Measurements from ENCODE around the gene CYP2D6.
"Not testable (repeated sequence)": the region's sequence is repeated elsewhere in the genome, so short reads cannot be mapped to it uniquely, and the experiment has no call there.

The CYP2D6 gene

GRCh38 chr22:42130639-42131431, at the start of gene CYP2D6:
Gene CYP2D6, minus strand, starts transcription at chr22:42130810. Its CDS starts 19 bp downstream, at chr22:42130791.
- DNase-seq, result not testable (repeated sequence)

- no peak for DNase-seq
Observed at GRCh38 chr22:42179616-42180015, 49.0 kb upstream of the CYP2D6 start.

GRCh38 chr22:42178910-42179519, 48.4 kb upstream of the CYP2D6 start:
- no peak for DNase-seq

GRCh38 chr22:42177891-42178336, 47.3 kb upstream of the CYP2D6 start:
- no peak for DNase-seq

DNA sequence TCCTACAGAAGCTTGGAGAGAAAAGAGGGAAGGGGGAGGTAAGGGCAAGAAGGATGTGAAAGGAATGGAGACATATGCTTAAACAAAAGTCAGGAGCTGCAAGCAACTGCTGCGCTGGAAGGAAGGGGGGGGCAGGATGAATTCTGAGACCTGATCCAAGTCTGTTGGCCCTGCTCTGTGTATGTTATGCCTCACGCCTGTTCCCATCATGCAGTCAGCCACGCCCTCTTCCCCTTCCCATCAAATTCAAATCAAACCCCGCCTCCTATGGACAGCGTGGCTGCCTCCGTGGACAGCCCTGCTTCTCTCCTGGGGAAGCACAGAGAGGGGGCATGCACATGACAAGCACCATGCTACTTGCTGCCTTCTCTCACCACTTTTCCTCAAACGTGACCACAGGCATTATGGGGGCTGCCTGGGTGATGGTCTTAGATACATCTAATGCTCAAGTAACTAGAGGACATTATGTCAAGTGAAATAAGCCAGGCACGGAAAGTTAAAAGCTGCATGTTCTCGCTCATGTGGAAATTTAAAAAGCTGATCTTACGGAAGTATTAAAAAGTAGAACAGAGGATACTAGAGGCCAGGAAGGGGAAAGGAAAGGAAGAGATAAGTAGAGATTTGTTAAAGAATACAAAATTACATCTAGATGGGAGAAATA, 45.8 kb upstream of the CYP2D6 start:
- no peak for DNase-seq

GRCh38 chr22:42174062-42174461, 43.5 kb upstream of the CYP2D6 start:
- DNase-seq, result no peak

DNA sequence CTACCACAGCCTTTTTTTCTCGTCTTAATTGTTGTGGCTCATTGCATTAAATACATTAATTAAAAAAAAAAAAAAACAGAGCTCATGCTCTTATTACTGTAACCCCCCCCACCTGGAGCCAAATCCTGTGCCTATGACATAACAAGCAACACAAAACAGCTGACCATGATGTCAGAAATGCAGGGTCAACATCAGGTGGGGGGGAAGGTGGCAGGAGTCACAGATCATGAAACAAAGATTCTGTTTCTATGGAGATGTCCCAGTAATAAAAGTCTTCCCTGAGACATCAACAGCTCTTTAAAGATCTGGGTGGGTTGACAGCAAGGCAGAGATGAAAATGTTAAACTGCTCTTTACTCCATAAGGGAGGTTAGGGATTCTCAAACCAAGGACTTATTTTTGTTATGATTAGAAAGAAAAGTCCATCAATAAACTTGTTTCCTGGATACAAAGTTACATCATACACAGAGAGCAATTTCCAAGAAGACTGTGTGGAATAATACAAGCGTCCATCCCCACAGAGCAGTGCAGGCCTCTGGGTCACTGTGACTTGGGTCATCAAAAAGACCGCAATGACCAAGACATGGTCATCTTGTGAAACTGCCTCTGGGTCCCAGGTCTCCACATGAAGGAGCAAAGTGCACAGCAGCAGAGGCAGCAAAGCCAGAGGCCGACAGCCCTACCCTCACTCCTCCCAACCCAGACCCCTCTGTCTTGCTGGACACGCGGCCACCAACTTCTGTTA, 42.7 kb upstream of the CYP2D6 start:
- no peak for DNase-seq

GRCh38 chr22:42172773-42173172, 42.2 kb upstream of the CYP2D6 start:
- no peak for DNase-seq

- no peak for DNase-seq
Observed at GRCh38 chr22:42171946-42172719, 41.5 kb upstream of the CYP2D6 start.

DNA sequence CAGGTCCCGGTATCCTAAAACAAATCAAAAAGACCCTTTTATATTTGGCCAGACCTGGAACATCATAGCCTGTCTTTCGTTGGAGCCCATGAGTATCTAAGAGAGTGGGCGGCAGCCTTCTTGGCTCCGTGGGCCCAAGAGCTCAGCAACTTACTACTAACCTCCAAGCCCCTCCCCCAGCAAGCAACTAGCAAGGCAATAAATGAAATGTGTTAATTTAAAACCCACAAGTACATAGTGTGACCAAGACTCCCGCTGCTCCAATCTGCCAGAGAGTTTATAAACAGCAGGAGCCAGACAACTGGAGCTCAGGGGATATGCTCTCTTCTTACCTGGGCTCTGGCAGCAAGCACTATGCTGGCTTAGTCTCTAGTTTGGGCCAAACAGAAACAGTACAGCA, 40.8 kb upstream of the CYP2D6 start:
- no peak for DNase-seq

GRCh38 chr22:42170946-42171345, 40.3 kb upstream of the CYP2D6 start:
- DNase-seq, result no peak

DNA sequence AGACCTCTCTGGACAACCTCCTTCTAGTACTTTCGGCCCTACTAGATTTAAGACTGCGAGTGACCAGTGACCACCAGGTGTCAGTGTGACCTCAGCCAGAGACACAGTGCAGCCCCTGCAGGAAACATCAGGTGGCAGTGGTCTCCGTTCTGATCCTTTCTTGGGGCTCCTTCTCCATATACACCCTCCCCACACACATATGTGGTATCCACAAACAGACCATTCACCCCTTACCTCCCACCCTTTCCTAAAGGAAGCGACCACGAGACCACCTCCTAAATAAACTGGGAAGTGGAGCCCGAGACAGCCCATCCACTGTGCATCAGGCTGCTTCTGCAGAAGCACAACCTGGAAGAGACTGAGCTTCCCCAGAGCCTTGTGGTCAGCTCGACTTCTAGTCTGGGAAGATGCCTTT, 38.5 kb upstream of the CYP2D6 start:
- DNase-seq, result no peak

- DNase-seq, result no peak
Observed at GRCh38 chr22:42168476-42168875, 37.9 kb upstream of the CYP2D6 start.

GRCh38 chr22:42167066-42167465, 36.5 kb upstream of the CYP2D6 start:
- DNase-seq, result no peak

DNA sequence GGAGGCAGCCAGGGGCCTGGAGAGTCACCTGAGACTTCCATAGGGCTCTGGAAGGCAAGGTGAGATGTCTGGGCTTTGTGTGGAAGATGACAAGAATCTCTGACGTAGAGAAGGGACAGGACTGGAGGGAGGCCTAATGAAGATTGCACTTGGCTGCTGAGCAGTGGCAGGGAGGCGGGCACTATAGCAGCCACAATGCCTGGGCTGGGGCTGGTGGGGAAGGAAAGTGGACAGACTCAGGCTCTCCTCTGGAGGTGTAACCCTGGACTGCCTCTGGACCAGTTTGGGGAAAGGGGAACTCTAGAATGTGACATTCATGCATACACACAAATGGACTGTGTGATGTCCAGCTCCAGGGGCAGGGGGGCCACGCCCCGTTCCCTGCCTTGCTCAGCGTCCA, 34.3 kb upstream of the CYP2D6 start:
- DNase-seq, result no peak

DNA sequence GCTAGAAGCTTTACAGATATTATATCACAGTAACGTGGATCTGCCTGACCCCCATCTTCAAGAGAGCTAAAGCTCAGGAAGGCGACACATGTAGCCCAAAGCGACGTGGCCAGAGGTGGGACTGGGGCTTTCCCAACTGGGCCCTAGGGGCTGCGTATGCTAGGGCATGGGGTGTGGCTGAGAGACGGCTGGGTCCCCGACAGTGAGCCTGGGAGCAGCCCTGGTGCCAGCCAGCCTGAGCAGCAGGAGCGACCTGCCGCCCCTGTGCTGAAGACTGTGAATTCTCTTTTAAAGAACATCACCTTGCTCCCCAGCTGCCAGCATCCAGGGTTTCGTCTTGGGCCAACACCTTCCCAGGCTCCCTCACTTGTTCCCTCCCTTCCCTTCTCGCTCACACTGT, 32.9 kb upstream of the CYP2D6 start:
- no peak for DNase-seq

GRCh38 chr22:42162728-42163489, 32.3 kb upstream of the CYP2D6 start:
- DNase-seq, result no peak

DNA sequence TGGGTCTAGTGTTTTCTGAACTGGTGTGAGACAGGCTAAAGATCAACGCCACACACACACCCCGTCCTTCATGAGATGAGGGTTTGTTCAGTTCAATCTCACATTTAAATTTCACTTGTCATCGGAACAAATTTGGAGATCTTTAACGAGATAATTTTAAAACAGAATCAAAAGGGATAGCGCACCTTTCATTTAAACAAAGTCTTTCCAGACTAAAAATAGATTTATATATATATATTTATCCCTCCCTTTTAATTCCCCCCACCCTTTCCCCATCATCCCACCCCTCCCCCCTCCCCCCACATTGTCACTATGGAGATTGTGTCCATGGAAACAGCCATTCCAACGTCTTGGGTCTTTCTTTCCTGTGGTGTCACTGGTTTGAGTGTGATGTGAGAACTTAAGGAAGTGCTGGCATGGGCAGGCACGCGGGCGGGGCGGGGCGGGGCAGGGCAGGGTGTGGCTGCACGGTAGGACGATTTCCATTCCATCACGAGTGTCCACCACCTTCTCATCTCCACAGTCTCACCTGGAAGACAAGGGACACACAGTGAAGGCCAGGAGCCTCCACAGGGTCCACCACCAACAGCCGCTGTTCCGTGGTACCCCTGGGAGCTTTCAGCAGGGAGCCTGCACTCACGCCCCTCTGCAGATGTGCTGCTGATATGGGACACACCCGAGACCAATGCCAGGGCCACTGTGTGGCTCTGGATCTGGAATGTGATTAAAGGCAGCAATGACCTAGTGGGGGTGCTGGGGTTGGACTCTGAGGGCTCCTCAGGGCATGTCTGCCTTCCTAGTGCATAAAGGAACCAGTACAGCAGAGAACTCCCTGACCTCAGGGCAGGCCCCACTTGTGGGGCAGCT, 30.5 kb upstream of the CYP2D6 start:
- no peak for DNase-seq

- DNase-seq, result no peak
Observed at GRCh38 chr22:42160251-42160650, 29.6 kb upstream of the CYP2D6 start.

GRCh38 chr22:42158456-42159132, 28.0 kb upstream of the CYP2D6 start:
- DNase-seq, result no peak

Data from SIG-M5 (cell line).